ENCODE results near the gene ZNF853. TPM values are rescaled to one million over a fixed set of nuclear protein-coding genes. Genes with fewer than 3 reads are reported as not detected.

The ZNF853 gene
- total and polyA plus RNA-seq, 8 donors: 1.6 to 30.9 (median 5.6) TPM

- intact Hi-C loops (cut with DNase I; ENCODE audit: low total_unique reads): no loop called here
- H3K9me3 ChIP-seq: no peaks in the 10 kb centered on the region
- H3K4me1 ChIP-seq: peaks cover 0 to 5% (median 0%) of the 10 kb centered on the region in 4 donors
- no peak overlapping the region for H3K4me3 ChIP-seq
- no peak for TF ChIP-seq POLR2A (IDR thresholded peaks at IDR 0.05)
- no peak overlapping the region for H3K27ac ChIP-seq
- 87 to 96% (median 92%) methylated on average over 14 to 15 of the region's 15 CpGs for WGBS, 5 donors
- H3K36me3 ChIP-seq: peaks cover 63 to 100% (median 99%) of the 10 kb centered on the region in 4 donors
- DNase-seq: no peak
- no peaks in the 10 kb centered on the region for H3K27me3 ChIP-seq
These were observed 15.3 kb upstream of the ZNF853 start for GRCh38 chr7:6600093-6600492.

GRCh38 chr7:6604458-6604857, 11.0 kb upstream of the ZNF853 start:
- H3K4me1 ChIP-seq: peaks cover 0 to 5% (median 0%) of the 10 kb centered on the region in 4 donors
- TF ChIP-seq EP300 (IDR thresholded peaks at IDR 0.05): no peak
- no peak for TF ChIP-seq CTCF (IDR thresholded peaks at IDR 0.05)
- TF ChIP-seq POLR2A (IDR thresholded peaks at IDR 0.05): no peak
- TF ChIP-seq POLR2AphosphoS5 (IDR thresholded peaks at IDR 0.05): no peak
- H3K9me3 ChIP-seq: no peaks in the 10 kb centered on the region
- no peak overlapping the region for H3K4me3 ChIP-seq
- intact Hi-C loops (cut with DNase I; ENCODE audit: low total_unique reads): no loop called here
- peaks cover 37 to 100% (median 99%) of the 10 kb centered on the region in 4 donors for H3K36me3 ChIP-seq
- no peak for DNase-seq
- 77 to 99% (median 94%) methylated on average over 4 to 10 of the region's 10 CpGs for WGBS, 5 donors
- no peaks in the 10 kb centered on the region for H3K27me3 ChIP-seq
- no peak overlapping the region for H3K27ac ChIP-seq

- intact Hi-C loops (cut with DNase I; ENCODE audit: low total_unique reads): no loop called here
- Histone ChIP-seq H3K9me3 (no peaks in the 10 kb centered on the region), H3K27me3 (no peaks in the 10 kb centered on the region), H3K36me3 (peaks cover 19 to 79% (median 77%) of the 10 kb centered on the region in 4 donors), H3K27ac (no peak overlapping the region), H3K4me1 (peaks cover 0 to 5% (median 0%) of the 10 kb centered on the region in 4 donors), H3K4me3 (no peak overlapping the region)
- DNase-seq: no peak
- WGBS, 5 donors: 92 to 94% (median 93%) methylated on average over 32 to 36 of the region's 36 CpGs
- TF ChIP-seq POLR2A (IDR thresholded peaks at IDR 0.05): no peak
- no peak for TF ChIP-seq CTCF (IDR thresholded peaks at IDR 0.05)
- no peak for TF ChIP-seq POLR2AphosphoS5 (IDR thresholded peaks at IDR 0.05)
- no peak for TF ChIP-seq EP300 (IDR thresholded peaks at IDR 0.05)
These were observed 8.4 kb upstream of the ZNF853 start for GRCh38 chr7:6606866-6607583.

GRCh38 chr7:6607651-6608051, 7.8 kb upstream of the ZNF853 start:
- 91 to 95% (median 94%) methylated on average over 27 to 38 of the region's 38 CpGs for WGBS, 5 donors
- Histone ChIP-seq H3K36me3 (peaks cover 19 to 73% (median 71%) of the 10 kb centered on the region in 4 donors), H3K9me3 (no peaks in the 10 kb centered on the region), H3K4me1 (peaks cover 0 to under 1% (median 0%) of the 10 kb centered on the region in 4 donors), H3K27me3 (no peaks in the 10 kb centered on the region), H3K4me3 (no peak overlapping the region), H3K27ac (no peak overlapping the region)
- intact Hi-C loops (cut with DNase I; ENCODE audit: low total_unique reads): no loop called here
- TF ChIP-seq POLR2A (IDR thresholded peaks at IDR 0.05) (no peak), CTCF (IDR thresholded peaks at IDR 0.05) (no peak), POLR2AphosphoS5 (IDR thresholded peaks at IDR 0.05) (no peak)
- DNase-seq: no peak

GRCh38 chr7:6608081-6608480, 7.3 kb upstream of the ZNF853 start:
- 87 to 96% (median 91%) methylated on average over 7 to 27 of the region's 27 CpGs for WGBS, 5 donors
- TF ChIP-seq EP300 (IDR thresholded peaks at IDR 0.05) (no peak), POLR2A (IDR thresholded peaks at IDR 0.05) (no peak), CTCF (IDR thresholded peaks at IDR 0.05) (no peak), POLR2AphosphoS5 (IDR thresholded peaks at IDR 0.05) (no peak)
- H3K4me1 ChIP-seq: no peaks in the 10 kb centered on the region
- intact Hi-C loops (cut with DNase I; ENCODE audit: low total_unique reads): no loop called here
- H3K27me3 ChIP-seq: no peaks in the 10 kb centered on the region
- no peak overlapping the region for H3K4me3 ChIP-seq
- no peak overlapping the region for H3K27ac ChIP-seq
- no peaks in the 10 kb centered on the region for H3K9me3 ChIP-seq
- peaks cover 19 to 69% (median 66%) of the 10 kb centered on the region in 4 donors for H3K36me3 ChIP-seq
- DNase-seq: no peak

Data from stomach (tissue), 9 donors.